Erythroblast (primary cell): ENCODE data around the gene CCN5.
"Not testable (repeated sequence)": the region's sequence is repeated elsewhere in the genome, so short reads cannot be mapped to it uniquely, and the experiment has no call there.

ENCODE experiments used
- DNase-seq, 2 experiments: peaks; one replicate each; lab custom pipeline; 2025; lab: John Stamatoyannopoulos, UW
- GATA1 ChIP-seq: IDR thresholded peaks from 2 replicates; pipeline ENCODE4 v1.6.1; 2011; ENCODE audit warnings: low read depth, mild to moderate bottlenecking, control low read depth, low read length, moderate library complexity
- POLR2A ChIP-seq: IDR thresholded peaks from 2 replicates; pipeline ENCODE4 v1.6.1; 2011; ENCODE audit warnings: mild to moderate bottlenecking, low read length

CCN5 gene

DNA sequence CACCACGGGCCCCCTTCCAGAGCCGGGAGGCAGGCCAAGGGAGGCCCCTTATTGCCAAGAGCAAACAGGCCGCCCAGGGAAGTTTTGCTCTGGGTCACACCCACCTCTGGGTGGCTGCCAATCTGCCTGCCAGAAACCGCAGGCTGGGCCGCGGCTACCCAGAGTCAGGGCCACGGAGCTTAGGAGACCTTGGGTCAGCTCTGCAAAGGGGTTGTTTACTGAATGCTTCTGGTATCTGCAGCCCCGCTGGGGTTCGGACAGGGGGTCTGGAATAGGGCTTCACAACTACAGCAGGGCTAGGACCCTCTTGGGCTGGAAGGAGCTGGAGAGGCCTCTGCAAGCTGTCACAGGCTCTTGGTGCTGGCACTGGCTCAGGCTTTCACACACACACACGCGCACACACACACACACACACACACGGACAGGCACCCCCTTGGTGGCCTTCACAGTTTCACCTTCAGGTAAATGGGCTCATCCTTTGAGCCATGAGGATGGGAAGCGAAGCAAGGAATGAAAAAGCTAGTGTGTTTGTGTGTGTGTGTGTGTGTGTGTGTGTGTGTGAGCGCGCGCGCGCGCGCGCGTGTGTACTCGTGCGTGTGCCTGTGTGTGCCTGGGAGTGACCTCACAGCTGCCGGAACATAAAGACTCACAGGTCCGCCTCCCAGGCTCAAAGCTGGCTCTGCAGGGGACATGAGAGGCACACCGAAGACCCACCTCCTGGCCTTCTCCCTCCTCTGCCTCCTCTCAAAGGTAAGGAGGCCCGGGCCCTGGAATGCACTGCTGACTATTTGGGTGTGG is at the start of gene CCN5:
Gene CCN5 (plus strand): TSS at position 669 of the 798 bp plus-strand sequence. CDS start 22 bp downstream, at position 691.
- TF ChIP-seq POLR2A (no peak), GATA1 (no peak)
- peak; percentile 72 to 76 for DNase-seq

GRCh38 chr20:44666066-44666465 is 49.1 kb upstream of the CCN5 start:
- TF ChIP-seq GATA1 (no peak), POLR2A (no peak)
- no peak for DNase-seq

GRCh38 chr20:44670851-44671250 is 44.3 kb upstream of the CCN5 start:
- not testable (repeated sequence) for DNase-seq

DNA sequence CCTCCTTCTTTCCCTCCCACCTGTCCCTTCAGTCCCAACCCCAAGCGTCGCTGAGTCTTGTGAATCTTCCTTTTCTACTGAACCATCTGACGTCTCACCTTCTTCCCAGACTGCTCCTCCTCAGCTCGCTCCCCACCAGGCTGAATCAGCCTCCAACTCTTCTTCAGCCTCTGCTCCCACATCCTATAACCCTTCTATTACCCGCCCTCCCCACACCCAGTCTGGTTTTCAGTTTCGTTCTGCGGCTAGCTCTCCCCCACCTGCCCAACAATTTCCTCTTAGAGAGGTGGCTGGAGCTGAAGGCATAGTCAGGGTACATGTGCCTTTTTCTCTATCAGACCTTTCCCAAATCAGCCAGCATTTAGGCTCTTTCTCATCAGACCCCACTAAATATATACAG is 43.6 kb upstream of the CCN5 start:
- not testable (repeated sequence) for DNase-seq

- not testable (repeated sequence) for DNase-seq
These were observed 42.8 kb upstream of the CCN5 start for GRCh38 chr20:44672318-44672902.

- TF ChIP-seq GATA1 (no peak), POLR2A (no peak)
- DNase-seq: no peak
These were observed 36.9 kb upstream of the CCN5 start for GRCh38 chr20:44678242-44678641.

DNA sequence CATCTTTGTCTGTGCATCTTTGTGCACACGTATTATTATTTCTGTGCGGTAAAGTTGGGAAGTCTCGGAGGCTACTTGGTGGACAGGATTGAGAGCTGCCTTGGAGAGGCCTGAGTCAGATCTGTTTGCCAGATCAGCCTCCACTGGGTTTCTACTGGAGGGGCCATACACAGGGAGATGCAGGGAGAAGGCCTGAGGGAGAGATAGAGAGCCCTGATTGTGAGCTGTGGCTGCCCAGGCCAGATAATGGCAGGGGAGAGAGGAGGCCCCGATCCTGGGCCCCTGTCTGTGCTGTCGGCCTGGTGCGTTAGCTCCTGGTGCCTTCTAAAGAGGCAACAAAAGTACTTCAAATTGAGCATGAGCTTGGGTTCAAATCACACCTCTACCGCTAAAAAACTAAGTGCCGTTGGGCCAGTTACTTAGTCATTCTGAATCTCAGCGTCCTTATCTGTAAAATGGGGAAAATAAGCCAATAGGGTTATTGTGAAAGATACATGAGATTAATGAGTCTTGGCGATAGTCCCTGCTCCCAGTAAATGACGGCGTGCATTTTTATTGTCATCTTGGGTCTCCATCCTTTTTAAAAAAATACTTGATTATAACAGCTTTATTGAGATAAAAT is 36.1 kb upstream of the CCN5 start:
- no peak for DNase-seq
- TF ChIP-seq GATA1 (no peak), POLR2A (no peak)

DNA sequence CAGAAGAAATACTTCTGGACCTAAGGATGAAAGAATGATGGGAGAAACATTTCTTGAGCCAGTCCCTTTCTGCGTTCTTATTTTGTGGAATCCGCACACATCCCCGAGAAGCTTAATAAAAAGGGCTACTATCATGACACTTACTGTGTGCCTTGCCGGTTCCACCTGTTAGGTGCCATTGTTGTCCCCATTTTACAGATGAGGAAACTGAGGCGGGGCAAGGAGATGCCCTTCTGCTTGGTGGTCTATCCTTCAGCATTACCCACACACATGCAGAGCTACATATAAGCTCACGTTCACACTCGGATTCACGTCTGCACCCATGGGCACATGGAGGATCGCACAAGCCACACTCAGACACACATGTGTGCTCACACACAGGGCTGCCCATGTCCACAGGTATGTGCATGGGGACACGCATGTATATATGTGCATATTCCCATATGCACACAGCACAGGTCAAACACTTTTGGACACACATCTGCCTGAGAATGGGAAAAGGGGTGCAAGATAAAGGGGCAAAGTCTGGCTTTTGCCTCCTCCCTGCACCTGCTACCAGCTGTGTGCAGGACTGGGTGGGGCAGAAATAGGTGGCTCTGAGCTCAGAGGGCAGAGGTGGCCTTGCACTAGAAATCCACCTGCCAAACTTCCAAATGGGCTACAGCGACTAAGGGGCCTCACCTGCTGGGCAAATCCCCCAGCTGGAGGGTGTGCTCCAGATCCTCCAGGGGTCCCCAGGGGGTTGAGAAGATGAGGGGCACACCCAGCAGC is 33.2 kb upstream of the CCN5 start:
- no peak for DNase-seq
- no peak for TF ChIP-seq GATA1

DNA sequence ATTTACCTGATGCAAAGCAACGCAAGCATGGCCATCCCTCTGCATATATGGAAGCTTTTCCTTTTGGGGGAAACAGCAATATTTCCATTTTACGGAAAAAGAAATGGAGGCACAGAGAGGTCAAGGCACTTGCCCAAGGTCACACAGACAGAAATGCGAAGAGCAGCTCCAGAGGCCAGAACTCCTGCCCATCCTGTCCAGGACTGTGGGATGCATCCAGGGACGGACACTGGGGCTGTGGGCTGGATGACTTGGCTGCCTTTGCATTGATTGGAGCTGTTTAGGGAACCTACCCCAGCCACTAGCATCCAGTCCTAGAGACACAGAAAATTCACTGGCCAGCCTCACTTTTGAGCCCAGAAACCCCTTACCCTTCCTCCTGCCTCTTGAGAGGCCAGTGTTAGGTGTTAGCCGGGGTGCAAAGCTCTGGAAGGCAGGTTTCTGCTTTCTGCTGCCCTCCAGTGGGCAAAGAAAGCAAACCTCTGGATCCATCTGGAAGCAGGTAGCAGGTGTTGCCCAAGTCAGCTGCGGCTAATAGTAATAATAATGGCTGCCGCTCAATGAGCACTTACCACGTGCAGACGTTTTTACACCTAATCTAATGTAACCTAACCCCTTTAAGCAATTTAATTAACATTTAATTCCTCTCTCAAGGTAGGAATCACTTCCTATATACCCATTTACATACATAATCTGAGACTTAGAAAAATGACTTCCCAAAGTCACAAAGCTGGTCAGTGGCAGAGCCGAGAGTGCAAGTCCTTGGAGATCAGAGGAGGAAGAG is 31.7 kb upstream of the CCN5 start:
- no peak for DNase-seq

DNA sequence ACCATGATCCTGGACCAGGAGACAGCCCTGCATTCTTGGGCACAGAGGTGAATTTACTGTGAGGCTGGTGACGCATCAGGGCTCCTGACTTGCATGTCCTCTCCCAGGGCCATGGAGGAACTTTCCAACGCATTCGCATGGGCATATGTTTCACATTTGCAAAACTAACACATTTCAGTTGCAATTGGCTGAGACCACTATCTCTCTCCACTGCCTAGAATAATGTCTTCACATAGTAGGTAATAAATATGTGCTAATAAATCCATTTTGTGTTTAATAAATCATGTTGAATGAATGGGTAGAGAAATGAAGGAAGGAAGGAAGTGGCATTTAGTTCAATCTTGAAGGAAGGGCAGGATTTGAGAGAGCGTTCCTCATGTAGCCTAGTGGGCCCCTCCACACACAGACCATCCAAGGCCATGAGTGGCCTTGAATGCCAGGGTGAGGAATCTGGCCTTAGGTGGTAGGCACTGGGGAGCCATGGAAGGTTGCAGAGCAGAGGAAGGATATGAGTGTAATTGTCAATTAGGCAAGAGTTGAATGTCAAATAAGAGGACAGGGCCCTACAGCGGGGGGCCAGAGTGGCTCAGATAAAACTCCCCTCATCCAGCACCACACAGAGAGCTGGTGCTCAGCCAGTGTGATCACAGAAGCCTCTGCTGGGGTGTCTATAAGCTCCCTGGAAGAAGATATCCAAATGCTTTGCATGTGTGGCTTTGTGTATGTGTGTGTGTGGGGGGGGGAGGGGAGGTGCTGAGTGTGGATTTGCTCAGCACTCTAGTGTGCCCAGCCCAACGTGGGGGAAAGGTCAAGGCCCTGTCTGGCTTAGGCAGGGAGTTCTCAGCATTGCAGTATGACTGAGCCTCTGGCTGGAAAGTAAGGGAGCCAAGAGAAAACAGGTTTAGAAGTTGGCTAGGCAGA is 30.9 kb upstream of the CCN5 start:
- no peak for TF ChIP-seq GATA1
- TF ChIP-seq POLR2A: no peak
- no peak for DNase-seq

More for the DNA sequence above, 31.7 kb upstream of the CCN5 start:
- TF ChIP-seq GATA1 (no peak), POLR2A (no peak)

GRCh38 chr20:44686934-44687333 is 28.2 kb upstream of the CCN5 start:
- no peak for TF ChIP-seq GATA1
- TF ChIP-seq POLR2A: no peak
- no peak for DNase-seq

- no peak for TF ChIP-seq POLR2A
- TF ChIP-seq GATA1: no peak
- DNase-seq: no peak
These were observed 27.0 kb upstream of the CCN5 start for GRCh38 chr20:44688053-44688625.
